A204.1 (cell line): ENCODE results near the gene FAM180A.

ENCODE experiments used
- FAIRE-seq: peaks from 2 replicates; lab custom pipeline; 2012; peaks lifted over from hg19 to GRCh38; lab: Jason Lieb, UNC

The FAM180A gene

GRCh38 chr7:135771051-135771450 is 22.4 kb upstream of the FAM180A start:
- FAIRE-seq = no peak

GRCh38 chr7:135770139-135770710 is 21.6 kb upstream of the FAM180A start:
- FAIRE-seq = no peak

- no peak for FAIRE-seq
Observed at GRCh38 chr7:135769005-135769802, 20.6 kb upstream of the FAM180A start.

- no peak for FAIRE-seq
Observed at GRCh38 chr7:135768467-135768866, 19.9 kb upstream of the FAM180A start.

- FAIRE-seq = no peak
Observed at GRCh38 chr7:135768064-135768463, 19.5 kb upstream of the FAM180A start.

- no peak for FAIRE-seq
Observed at GRCh38 chr7:135763261-135763660, 14.6 kb upstream of the FAM180A start.

DNA sequence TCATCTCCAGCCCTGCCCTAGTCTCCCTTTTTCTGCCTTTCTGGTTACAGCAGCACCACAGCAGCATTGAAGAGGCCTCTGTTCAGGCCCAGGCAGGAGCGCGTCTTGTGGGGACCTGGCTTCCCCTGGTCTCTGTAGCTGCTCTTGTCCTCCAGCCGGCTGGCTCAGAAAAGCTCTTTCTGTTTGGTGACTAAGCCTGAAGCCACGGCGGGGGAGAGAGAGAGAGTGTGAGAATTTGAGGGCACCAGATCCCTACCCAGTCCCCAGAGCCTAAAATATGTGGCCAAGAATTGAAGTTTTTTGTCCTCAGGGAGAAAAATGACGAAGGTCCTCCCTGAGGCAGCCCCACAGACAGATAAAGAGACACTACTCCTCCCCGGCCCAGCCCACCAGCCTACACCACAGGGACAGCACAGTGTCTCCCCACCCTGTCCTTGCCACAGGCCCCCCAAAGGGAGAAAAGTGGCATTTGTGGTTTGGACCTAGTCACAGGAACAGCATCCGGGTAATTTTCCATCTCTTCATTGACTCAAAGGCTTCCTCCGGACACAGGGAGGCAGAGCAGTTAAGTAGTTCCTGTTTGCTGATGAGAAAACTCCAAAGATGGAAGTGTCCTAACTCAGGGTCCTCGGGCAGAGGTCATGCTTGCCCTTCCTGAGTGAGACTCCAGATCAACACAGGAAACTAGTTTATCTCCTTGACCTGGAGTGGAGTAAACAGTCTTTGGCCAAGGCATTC is 13.3 kb upstream of the FAM180A start:
- FAIRE-seq = no peak

DNA sequence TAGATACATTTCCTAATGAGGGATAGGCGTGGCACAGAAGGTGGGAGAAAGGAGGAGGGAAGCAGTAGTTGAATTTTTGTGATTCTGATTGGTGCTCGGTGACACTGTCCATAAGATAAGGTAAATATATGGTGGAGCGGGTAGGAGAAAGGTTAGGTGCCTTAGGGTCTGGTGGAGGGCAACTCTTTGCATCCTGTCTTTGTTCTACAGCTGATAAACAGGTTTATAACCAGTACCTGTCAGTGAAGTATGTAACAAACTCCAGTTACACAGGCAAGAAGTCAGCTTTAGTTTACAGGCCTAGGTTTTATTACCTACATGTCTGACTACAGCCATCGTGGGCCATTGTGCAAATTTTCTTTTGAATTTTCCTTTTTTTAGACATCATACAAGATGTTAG is 10.9 kb upstream of the FAM180A start:
- no peak for FAIRE-seq

DNA sequence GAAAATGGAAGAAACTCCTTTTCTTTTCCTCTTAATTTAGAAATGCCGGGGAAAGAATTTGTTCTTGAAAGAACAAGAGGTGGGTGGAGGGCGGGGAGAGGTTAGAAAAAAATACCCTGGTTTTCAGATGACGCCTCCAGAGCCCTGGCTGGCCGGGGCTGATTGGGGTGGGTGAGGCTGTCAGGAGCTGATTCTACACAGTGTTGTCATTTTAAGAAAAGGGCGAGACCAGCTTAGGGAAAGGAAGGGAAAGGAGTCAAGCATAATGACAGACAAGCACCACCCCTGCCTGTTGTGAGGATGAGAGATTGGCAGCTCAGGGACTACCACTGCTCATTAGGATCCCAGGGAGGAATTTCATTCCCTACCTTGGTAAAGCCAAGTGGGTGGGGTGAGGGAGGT is 9.9 kb upstream of the FAM180A start:
- FAIRE-seq = no peak

DNA sequence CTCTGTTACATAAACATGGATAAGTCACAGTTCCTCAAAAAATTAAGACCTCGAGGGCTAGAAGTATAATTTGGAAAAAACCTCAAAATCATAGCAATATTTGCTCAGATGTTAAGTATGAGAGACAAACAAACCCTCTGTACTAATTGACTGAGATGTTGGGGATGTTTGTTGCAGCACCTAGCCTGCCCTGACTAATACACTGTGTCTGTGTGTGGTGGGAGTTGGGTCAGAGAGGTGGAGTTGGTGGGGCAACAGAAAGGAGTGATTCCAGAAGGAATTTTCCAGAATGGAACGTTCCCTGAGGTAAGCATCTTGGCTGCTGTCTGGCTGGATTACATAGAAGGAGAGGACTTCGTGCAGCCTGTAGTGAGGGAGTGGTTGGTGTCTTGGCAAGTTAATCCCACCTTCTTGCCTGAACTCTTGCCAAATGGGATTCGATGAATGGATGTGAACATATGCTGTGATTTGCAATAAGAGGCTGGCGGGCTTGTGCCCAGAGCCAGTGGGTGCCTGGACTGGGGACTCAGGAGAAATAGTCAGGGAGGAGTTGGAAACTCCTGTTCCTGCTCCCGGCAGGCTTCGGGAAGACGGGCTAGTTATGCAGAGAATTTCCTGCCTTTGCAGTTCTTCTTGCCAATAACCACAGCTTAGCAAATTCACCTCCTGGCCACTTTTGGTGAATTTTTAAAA is 9.3 kb upstream of the FAM180A start:
- FAIRE-seq = no peak

GRCh38 chr7:135756191-135756590 is 7.6 kb upstream of the FAM180A start:
- FAIRE-seq = no peak

DNA sequence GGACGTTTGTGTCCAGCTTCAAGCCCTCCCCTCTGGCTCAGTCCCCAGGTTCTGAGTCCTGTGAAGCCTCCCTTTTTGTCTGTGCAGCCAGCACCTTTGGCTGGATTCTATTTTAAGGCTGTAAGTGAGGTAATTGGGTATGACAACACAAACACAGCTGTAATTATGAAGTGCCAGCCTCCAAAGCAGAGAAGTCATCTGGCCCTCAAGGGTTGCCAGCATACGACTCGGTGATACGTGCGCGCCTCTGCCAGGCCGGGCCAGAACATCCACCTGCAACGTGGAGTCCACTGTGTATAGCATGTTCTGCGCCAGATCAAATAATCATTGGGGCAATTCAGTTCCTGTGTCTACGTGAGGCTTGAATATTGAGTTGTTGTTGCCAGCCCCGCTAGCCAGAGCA is 6.7 kb upstream of the FAM180A start:
- FAIRE-seq = no peak

DNA sequence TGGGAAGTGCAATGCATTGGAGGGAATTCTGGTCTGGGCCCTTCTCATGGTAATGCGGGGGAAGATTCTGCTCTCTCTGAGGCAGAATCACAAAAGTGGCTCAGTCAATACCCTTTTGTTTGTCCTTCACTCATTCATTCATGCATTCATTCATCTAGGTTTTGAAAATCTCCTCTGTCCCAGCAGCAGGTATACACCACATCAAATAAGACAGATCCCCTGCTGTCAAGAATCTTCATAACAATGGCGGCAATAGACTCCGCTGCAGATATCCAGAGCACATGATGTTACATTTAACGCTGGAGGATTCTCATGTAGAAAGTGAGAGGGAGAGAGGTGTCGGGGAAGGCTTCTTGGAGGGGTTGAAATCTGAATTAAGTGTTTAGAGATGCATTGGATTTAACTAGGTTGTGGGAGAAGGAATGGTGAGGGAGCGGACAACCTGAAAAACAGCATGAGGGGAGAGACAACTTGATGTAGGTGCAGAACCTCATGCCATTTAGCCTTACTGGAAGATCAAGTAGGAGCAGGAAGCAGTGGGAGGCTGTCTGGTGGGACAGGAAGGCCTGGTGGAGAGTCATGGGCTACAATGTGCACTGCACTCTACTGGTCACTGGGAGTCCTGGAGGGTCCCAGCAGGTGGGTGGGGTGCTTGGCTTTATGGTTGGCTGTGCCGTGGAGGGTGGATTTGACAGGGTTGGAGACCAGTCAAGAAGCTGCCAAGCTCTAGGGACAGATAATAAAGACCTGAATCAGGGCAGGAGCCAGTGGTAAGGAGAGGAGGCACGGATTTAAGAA is 5.2 kb upstream of the FAM180A start:
- no peak for FAIRE-seq

- FAIRE-seq = no peak
Observed at GRCh38 chr7:135747366-135747765, 1.2 kb downstream of the FAM180A start.

DNA sequence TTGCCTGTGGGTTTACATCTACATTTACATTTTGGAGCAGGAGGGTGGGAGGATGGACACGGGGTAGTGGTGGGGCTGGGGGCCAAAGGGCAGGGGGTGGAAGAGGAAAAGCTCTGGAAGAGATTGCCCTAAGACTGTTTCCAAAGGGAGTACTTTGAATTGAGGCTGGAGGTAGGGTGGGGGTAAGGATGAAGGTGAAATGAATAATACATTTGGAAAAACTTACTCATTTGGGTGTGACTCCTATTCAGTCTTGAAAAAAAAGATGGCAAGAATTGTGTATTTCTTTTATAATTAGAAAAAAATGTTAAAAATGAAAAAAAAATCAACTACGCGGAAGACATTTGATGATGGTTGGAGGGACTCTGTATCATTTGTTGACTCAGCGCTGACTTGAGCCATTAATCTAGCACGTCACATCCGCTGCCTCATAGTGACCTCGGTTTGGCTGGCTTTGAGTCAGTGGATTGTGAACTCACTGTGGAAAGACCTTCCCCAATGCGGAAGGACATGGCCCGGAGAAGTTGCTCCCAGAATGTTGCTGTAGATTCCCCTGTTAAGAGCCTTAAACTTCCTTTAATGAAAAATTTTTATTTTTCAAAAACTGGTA is 2.8 kb downstream of the FAM180A start:
- no peak for FAIRE-seq

DNA sequence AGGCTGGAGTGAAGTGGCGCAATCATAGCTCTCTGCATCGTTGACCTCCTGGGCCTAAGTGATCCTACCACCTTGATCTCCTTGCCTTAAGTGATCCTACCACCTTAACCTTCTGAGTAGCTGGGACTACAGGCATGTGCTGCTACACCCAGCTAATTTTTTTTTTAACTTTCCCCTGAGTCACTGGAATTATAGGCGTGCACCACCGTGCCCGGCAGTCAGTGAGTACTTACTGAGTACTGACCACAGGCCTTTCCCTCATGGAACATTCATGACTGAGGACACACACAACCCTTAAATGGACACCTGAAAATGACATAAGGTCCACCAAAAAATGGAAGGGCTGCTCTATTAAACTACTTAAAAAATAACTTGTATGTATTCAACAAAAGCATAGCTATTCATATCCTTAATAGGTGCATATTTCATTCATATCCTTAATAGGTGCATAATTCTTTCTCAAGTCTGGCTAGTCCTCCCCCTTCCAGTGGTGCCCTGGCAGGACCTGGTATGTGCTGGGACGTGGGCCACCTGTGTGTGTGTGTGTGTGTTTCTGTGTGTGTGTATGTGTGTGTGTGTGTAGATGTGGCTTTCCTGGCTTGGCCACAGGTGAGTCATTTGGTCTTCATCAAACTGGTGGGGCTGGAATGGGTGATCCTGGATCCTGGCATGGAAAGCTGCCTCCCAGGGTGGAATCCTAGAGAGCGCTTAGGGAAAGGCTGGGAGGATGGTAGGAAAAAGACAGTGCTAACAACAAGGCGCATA is 3.5 kb downstream of the FAM180A start:
- no peak for FAIRE-seq

GRCh38 chr7:135743907-135744731 is 4.5 kb downstream of the FAM180A start:
- no peak for FAIRE-seq

GRCh38 chr7:135742371-135742770 is 6.2 kb downstream of the FAM180A start:
- no peak for FAIRE-seq

GRCh38 chr7:135741905-135742304 is 6.7 kb downstream of the FAM180A start:
- FAIRE-seq = no peak

DNA sequence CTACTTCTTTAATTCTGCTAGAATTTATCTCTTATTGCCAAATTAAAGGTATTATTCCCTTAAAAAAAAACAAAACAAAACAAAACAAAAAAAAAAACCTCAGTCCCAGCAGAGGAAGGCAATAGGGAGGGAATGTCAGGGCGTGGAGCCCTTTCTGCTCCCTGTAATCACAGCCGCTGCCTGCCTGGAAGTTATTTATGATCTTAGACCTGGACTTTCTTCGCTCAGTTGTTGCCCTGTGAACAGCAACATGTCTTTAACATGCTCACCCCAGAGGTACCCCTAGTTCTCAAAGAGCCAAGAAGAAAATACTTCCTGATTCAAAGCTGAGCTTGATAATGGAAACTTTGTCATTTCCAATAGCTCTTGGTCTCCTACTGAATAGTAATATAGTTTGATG is 7.7 kb downstream of the FAM180A start:
- no peak for FAIRE-seq
